GM11168 (cell line): Measurements from ENCODE around the gene STARD7.
"Not testable (repeated sequence)": the region's sequence is repeated elsewhere in the genome, so short reads cannot be mapped to it uniquely, and the experiment has no call there.

Experiments
- in situ Hi-C: fragments of 300-500 bp; cut with MboI; formaldehyde crosslinking; loops from one replicate; pipeline ENCODE4 v1.12.0; 2022; ENCODE audit warnings: low sequenced_read_pairs; ENCODE audit not compliant: unreplicated experiment

The STARD7 gene

GRCh38 chr2:96169868-96170507 lies 38.6 kb downstream of the STARD7 start:
- in situ Hi-C loops, result no loop called here

GRCh38 chr2:96167407-96168013 lies 41.1 kb downstream of the STARD7 start:
- in situ Hi-C loops, result no loop called here

GRCh38 chr2:96164459-96165184 lies 44.0 kb downstream of the STARD7 start:
- in situ Hi-C loops, result no loop called here

- in situ Hi-C loops, result no loop called here
Observed at GRCh38 chr2:96163768-96164429, 44.7 kb downstream of the STARD7 start.

- in situ Hi-C loops, result no loop called here
Observed at GRCh38 chr2:96163415-96163767, 45.2 kb downstream of the STARD7 start.

GRCh38 chr2:96161898-96162297 lies 46.7 kb downstream of the STARD7 start:
- in situ Hi-C loops, result no loop called here

GRCh38 chr2:96160366-96160765 lies 48.3 kb downstream of the STARD7 start:
- in situ Hi-C loops, result not testable (repeated sequence)

GRCh38 chr2:96159084-96159830 lies 49.4 kb downstream of the STARD7 start:
- in situ Hi-C loops, result no loop called here

- in situ Hi-C loops, result no loop called here
Observed at GRCh38 chr2:96158554-96158940, 50.1 kb downstream of the STARD7 start.

GRCh38 chr2:96157649-96158553 lies 50.7 kb downstream of the STARD7 start:
- in situ Hi-C loops, result no loop called here

GRCh38 chr2:96156926-96157648 lies 51.5 kb downstream of the STARD7 start:
- in situ Hi-C loops, result no loop called here

- in situ Hi-C loops, result no loop called here
Observed at GRCh38 chr2:96156011-96156820, 52.4 kb downstream of the STARD7 start.

- in situ Hi-C loops, result no loop called here
Observed at GRCh38 chr2:96154506-96155380, 53.9 kb downstream of the STARD7 start.

- in situ Hi-C loops, result no loop called here
Observed at GRCh38 chr2:96153991-96154431, 54.6 kb downstream of the STARD7 start.

- in situ Hi-C loops, result no loop called here
Observed at GRCh38 chr2:96153291-96153713, 55.3 kb downstream of the STARD7 start.

- in situ Hi-C loops, result no loop called here
Observed at GRCh38 chr2:96152304-96153161, 56.1 kb downstream of the STARD7 start.
